Endothelial cell of umbilical vein (primary cell): ENCODE measurements around the gene MRPS12. TPM values are rescaled to one million over a fixed set of nuclear protein-coding genes. Genes with fewer than 3 reads are reported as not detected.

Source experiments
- BruUV-seq: library from RNA; stranded (reverse); fragments of 400-500 nt; replicated peaks from 2 replicates; lab custom pipeline; 2021; lab: Mats Ljungman, UMichigan
- CTCF ChIA-PET: fragments of 300-600, 350-600 bp; sonication (Branson Sonifier 250); formaldehyde crosslinking; loops from one replicate; lab custom pipeline; 2021; ENCODE audit warnings: antibody characterized with exemption, inconsistent platforms; lab: Charles Lee
- POLR2A ChIA-PET: fragments of 300-600, 350-600 bp; sonication (Branson Sonifier 250); formaldehyde crosslinking; loops from one replicate; lab custom pipeline; 2021; ENCODE audit warnings: antibody characterized with exemption, inconsistent platforms; lab: Charles Lee
- DNase-seq: peaks from one replicate; pipeline ENCODE4 v3.0.0-alpha.2; 2011; ENCODE audit warnings: low read depth, low spot score
- FAIRE-seq: peaks from 2 replicates; lab custom pipeline; 2011; peaks lifted over from hg19 to GRCh38; lab: Jason Lieb, UNC
- H2AFZ ChIP-seq: 2 replicates; pipeline ENCODE4 v1.6.0; 2012; ENCODE audit warnings: low read depth, low read length, control low read depth, inconsistent platforms
- H3K27ac ChIP-seq: 2 replicates; pipeline ENCODE4 v1.5.1; 2011; ENCODE audit warnings: low read depth, mild to moderate bottlenecking, control low read depth, low read length, moderate library complexity; ENCODE audit not compliant: insufficient read depth
- H3K27me3 ChIP-seq, 2 experiments: 2 replicates each; pipeline versions ENCODE4 v1.6.0 to v1.6.1; 2011; ENCODE audit warnings: low read length in 2 of 2, mixed read lengths in 1 of 2; ENCODE audit not compliant: control insufficient read depth in 2 of 2, insufficient read depth in 2 of 2
- H3K36me3 ChIP-seq, 2 experiments: 2 replicates in 1 of 2; 3 replicates in 1 of 2; pipeline ENCODE4 v1.5.1; 2011; ENCODE audit warnings: low read length in 2 of 2, mild to moderate bottlenecking in 1 of 2, moderate library complexity in 1 of 2; ENCODE audit not compliant: control insufficient read depth in 2 of 2, insufficient read depth in 2 of 2; ENCODE audit errors: extremely low read depth in 1 of 2
- H3K4me1 ChIP-seq: 3 replicates; pipeline ENCODE4 v1.5.1; 2011; ENCODE audit warnings: mild to moderate bottlenecking, low read length; ENCODE audit not compliant: control insufficient read depth, insufficient read depth; ENCODE audit errors: extremely low read depth
- H3K4me2 ChIP-seq: 2 replicates; pipeline ENCODE4 v1.6.1; 2011; ENCODE audit warnings: low read length, control low read depth, mixed read lengths; ENCODE audit not compliant: insufficient read depth
- H3K4me3 ChIP-seq, 3 experiments: fragments of 200-600 bp in 1 of 3; sonication (generic), shearing (Covaris generic) in 1 of 3; replicated peaks in 1 of 3; 2 replicates each; pipeline ENCODE4 v1.5.1; 2011 to 2016; ENCODE audit warnings: control low read depth in 3 of 3, low read length in 3 of 3, mild to moderate bottlenecking in 2 of 3, inconsistent platforms in 1 of 3, low read depth in 1 of 3, moderate library complexity in 1 of 3; ENCODE audit not compliant: insufficient read depth in 1 of 3
- H3K79me2 ChIP-seq: 2 replicates; pipeline ENCODE4 v1.6.0; 2012; ENCODE audit warnings: low read length, inconsistent platforms; ENCODE audit not compliant: control insufficient read depth, insufficient read depth
- H3K9ac ChIP-seq: replicated peaks from 2 replicates; pipeline ENCODE3; 2011; ENCODE audit warnings: low read length, control low read depth; ENCODE audit not compliant: insufficient read depth; ENCODE audit errors: extremely low read depth
- H3K9me1 ChIP-seq: replicated peaks from 3 replicates; pipeline ENCODE4 v1.6.0; 2011; ENCODE audit warnings: mild to moderate bottlenecking, low read length; ENCODE audit not compliant: control insufficient read depth, insufficient read depth; ENCODE audit errors: extremely low read depth
- H3K9me3 ChIP-seq: replicated peaks from 2 replicates; pipeline ENCODE4 v1.5.1; 2012; ENCODE audit warnings: low read length, inconsistent platforms; ENCODE audit not compliant: control insufficient read depth, insufficient read depth
- H4K20me1 ChIP-seq: replicated peaks from 2 replicates; pipeline ENCODE3; 2011; ENCODE audit warnings: mild to moderate bottlenecking, low read length; ENCODE audit not compliant: control insufficient read depth, insufficient read depth; ENCODE audit errors: extremely low read depth
- EZH2 ChIP-seq: IDR thresholded peaks from 2 replicates; pipeline ENCODE4 v1.6.1; 2012; ENCODE audit warnings: borderline replicate concordance, low read depth, mild to moderate bottlenecking, moderate library complexity, low read length, inconsistent platforms; ENCODE audit not compliant: severe bottlenecking
- FOS ChIP-seq: IDR thresholded peaks from 2 replicates; pipeline ENCODE4 v1.6.1; 2011; ENCODE audit warnings: mild to moderate bottlenecking, low read length, moderate library complexity, borderline replicate concordance; ENCODE audit not compliant: insufficient read depth
- GATA2 ChIP-seq: IDR thresholded peaks from 2 replicates; pipeline ENCODE4 v1.7.0; 2011; ENCODE audit warnings: low read depth, mild to moderate bottlenecking, moderate library complexity, mixed read lengths, low read length; ENCODE audit not compliant: insufficient read length, insufficient read depth
- JUN ChIP-seq: IDR thresholded peaks from 2 replicates; pipeline ENCODE4 v1.6.1; 2011; ENCODE audit warnings: borderline replicate concordance, low read depth; ENCODE audit not compliant: insufficient read length, insufficient read depth
- MYC ChIP-seq: IDR thresholded peaks from one replicate; pipeline ENCODE4 v1.6.1; 2011; ENCODE audit warnings: mild to moderate bottlenecking, low read depth, low read length
- POLR2A ChIP-seq: IDR thresholded peaks from 2 replicates; pipeline ENCODE4 v1.6.1; 2012; ENCODE audit warnings: low read depth, mild to moderate bottlenecking, control low read depth, low read length
- POLR2AphosphoS5 ChIP-seq: IDR thresholded peaks from 2 replicates; pipeline ENCODE4 v1.6.1; 2012; ENCODE audit warnings: low read depth, mild to moderate bottlenecking, control low read depth, low read length, moderate library complexity; ENCODE audit not compliant: insufficient read depth
- dilution Hi-C: fragments of 300-500 bp; cut with MboI; formaldehyde crosslinking; loops from one replicate; pipeline ENCODE4 v1.15.0; 2019; ENCODE audit warnings: low sequenced_read_pairs; ENCODE audit not compliant: extremely low pct_ligation_motif_present
- intact Hi-C: fragments of 100-400 bp; cut with micrococcal nuclease; formaldehyde crosslinking; loops from one replicate; pipeline ENCODE4 v1.10.0; 2022
- polyA plus RNA-seq, 4 experiments: library from polyadenylated mRNA; depleted of rRNA in 3 of 4; stranded (reverse) in 3 of 4; unstranded in 1 of 4; fragments of >200 nt; gene quantifications; 2 replicates each; pipeline versions ENCODE4 v1.2.1 to v1.2.3, GENCODE V29; 2011 to 2012; ENCODE audit warnings: missing spikeins in 1 of 4
- total RNA-seq: library from RNA; stranded (reverse); gene quantifications from 2 replicates; pipeline ENCODE4 v1.2.3, GENCODE V29; 2021
- TF ChIP-seq, protein P1 (sequence below), 2 donors: IDR thresholded peaks; 1 replicate in 1 of 2; 2 replicates in 1 of 2; pipeline ENCODE4 v1.5.1; 2011; ENCODE audit warnings: low read length in 2 of 2, mild to moderate bottlenecking in 2 of 2, moderate library complexity in 2 of 2, control low read depth in 1 of 2, inconsistent platforms in 1 of 2, low read depth in 1 of 2; ENCODE audit not compliant: insufficient read depth in 1 of 2; ENCODE audit errors: extremely low read depth in 1 of 2
- TF ChIP-seq, protein P2 (sequence below): IDR thresholded peaks from 2 replicates; pipeline ENCODE4 v1.6.1; 2011; ENCODE audit not compliant: insufficient read depth, insufficient read length

MRPS12 gene
- total and polyA plus RNA-seq, 2 donors (not counting 3 experiments of a cell fraction or from before 2014, with no cell fraction given): 49.3 to 86.3 TPM

DNA sequence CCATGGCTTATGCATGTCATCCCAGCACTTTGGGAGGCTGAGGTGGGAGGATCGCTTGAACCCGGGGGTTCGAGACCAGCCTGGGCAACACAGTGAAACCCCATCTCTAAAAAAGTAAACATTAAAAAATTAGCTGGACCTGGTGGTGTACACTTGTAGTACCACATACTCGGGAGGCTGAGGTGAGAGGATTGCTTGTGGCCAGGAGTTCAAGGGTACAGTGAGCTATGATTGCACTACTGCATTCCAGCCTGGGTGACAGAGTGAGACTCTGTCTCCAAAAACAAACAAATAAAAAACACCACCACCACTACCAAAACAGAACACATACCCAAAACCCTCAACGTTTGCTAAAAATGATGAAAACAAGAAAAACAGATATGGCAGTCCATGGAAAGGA, 28.9 kb downstream of the MRPS12 start:
- dilution Hi-C loops: no loop called here
- no peak for TF ChIP-seq MYC
- TF ChIP-seq POLR2AphosphoS5: no peak
- no peak for TF ChIP-seq JUN
- TF ChIP-seq GATA2: no peak
- FAIRE-seq (no peak), DNase-seq (no peak)
- no peaks in the 10 kb centered on the region for H3K9me3 ChIP-seq
- no peak overlapping the region for H3K4me3 ChIP-seq
- BruUV-seq: no TSS peak
- ChIA-PET CTCF (interaction anchor here (0.8 to 3.9 kb wide), 6 partner anchors 19 to 163 kb away, joined by 3 to 10 read pairs (median 3); no protein-coding TSS in a partner anchor), POLR2A (no interaction called here)
- peaks cover 0 to 2% of the 10 kb centered on the region in 2 experiments for H3K36me3 ChIP-seq
- no peaks in the 10 kb centered on the region for H3K79me2 ChIP-seq
- no peak overlapping the region for H3K9ac ChIP-seq
- no peaks in the 10 kb centered on the region for H3K9me1 ChIP-seq
- H3K27ac ChIP-seq: no peak overlapping the region
- H4K20me1 ChIP-seq: no peaks in the 10 kb centered on the region
- no peaks in the 10 kb centered on the region for H3K27me3 ChIP-seq
- no peak overlapping the region for H3K4me2 ChIP-seq
- peaks cover 2% of the 10 kb centered on the region for H3K4me1 ChIP-seq
- H2AFZ ChIP-seq: no peak overlapping the region
- intact Hi-C loops: no loop called here

DNA sequence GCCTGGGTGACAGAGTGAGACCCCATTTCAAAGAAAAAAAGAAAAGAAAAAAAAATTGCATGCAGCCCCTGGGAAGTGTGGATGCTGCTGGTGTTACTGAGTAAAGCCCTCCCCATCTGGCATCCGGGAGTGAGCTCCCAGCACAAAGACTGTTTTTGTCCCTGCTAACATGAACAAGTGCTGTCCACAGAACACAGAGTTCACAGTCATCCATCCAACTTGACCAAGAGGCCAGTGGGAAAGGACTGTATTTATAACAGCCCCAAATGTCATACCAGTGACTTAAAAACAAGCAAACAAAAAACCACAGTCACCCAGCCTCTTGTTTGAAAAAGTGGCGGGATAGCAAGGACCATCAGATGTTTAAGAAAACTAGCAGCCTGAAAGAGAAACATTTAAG, 34.0 kb downstream of the MRPS12 start:
- H3K9me1 ChIP-seq: no peaks in the 10 kb centered on the region
- no TSS peak for BruUV-seq
- dilution Hi-C loops (no loop called here), intact Hi-C loops (no loop called here)
- peaks cover 0 to 2% of the 10 kb centered on the region in 2 experiments for H3K36me3 ChIP-seq
- H3K27ac ChIP-seq: no peak overlapping the region
- H3K79me2 ChIP-seq: peaks cover 5% of the 10 kb centered on the region
- H3K9ac ChIP-seq: no peak overlapping the region
- no peak for FAIRE-seq
- peaks cover 2% of the 10 kb centered on the region for H3K4me1 ChIP-seq
- no peak overlapping the region for H2AFZ ChIP-seq
- POLR2A ChIA-PET: no interaction called here
- no peak for TF ChIP-seq POLR2AphosphoS5
- no peak for TF ChIP-seq GATA2
- TF ChIP-seq JUN: no peak
- TF ChIP-seq, protein P1, sequence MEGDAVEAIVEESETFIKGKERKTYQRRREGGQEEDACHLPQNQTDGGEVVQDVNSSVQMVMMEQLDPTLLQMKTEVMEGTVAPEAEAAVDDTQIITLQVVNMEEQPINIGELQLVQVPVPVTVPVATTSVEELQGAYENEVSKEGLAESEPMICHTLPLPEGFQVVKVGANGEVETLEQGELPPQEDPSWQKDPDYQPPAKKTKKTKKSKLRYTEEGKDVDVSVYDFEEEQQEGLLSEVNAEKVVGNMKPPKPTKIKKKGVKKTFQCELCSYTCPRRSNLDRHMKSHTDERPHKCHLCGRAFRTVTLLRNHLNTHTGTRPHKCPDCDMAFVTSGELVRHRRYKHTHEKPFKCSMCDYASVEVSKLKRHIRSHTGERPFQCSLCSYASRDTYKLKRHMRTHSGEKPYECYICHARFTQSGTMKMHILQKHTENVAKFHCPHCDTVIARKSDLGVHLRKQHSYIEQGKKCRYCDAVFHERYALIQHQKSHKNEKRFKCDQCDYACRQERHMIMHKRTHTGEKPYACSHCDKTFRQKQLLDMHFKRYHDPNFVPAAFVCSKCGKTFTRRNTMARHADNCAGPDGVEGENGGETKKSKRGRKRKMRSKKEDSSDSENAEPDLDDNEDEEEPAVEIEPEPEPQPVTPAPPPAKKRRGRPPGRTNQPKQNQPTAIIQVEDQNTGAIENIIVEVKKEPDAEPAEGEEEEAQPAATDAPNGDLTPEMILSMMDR (IDR thresholded peaks at IDR 0.05; ENCODE audit: extremely low read depth in 1 of 2, insufficient read depth in 1 of 2, low read depth in 1 of 2, low read length in 2 of 2): no peak
- TF ChIP-seq POLR2A: no peak
- TF ChIP-seq FOS: no peak
- TF ChIP-seq, protein P2, sequence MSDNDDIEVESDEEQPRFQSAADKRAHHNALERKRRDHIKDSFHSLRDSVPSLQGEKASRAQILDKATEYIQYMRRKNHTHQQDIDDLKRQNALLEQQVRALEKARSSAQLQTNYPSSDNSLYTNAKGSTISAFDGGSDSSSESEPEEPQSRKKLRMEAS: no peak
- TF ChIP-seq EZH2: no peak
- no peak for TF ChIP-seq MYC
- H3K9me3 ChIP-seq: no peaks in the 10 kb centered on the region
- H4K20me1 ChIP-seq: no peaks in the 10 kb centered on the region
- H3K4me3 ChIP-seq: no peak overlapping the region
- DNase-seq: no peak
- H3K4me2 ChIP-seq: no peak overlapping the region
- no peaks in the 10 kb centered on the region for H3K27me3 ChIP-seq
- CTCF ChIA-PET: interaction anchor here (1.0 to 1.1 kb wide), 3 partner anchors 13 to 86 kb away, joined by 3 read pairs; no protein-coding TSS in a partner anchor
